KMS-11 (cell line): ENCODE data around the gene KLK3.

ENCODE experiments used
- H2AFZ ChIP-seq: fragments of 200-600 bp; sonication (generic); 2 replicates; pipeline ENCODE4 v1.6.1; 2016; ENCODE audit warnings: antibody characterized with exemption, mixed run types, low read depth
- H3K27ac ChIP-seq: fragments of 200-600 bp; sonication (generic); 2 replicates; pipeline ENCODE4 v1.6.1; 2016; ENCODE audit warnings: mild to moderate bottlenecking, mixed run types
- H3K27me3 ChIP-seq: fragments of 200-600 bp; sonication (generic); 2 replicates; pipeline ENCODE4 v1.6.1; 2017; ENCODE audit warnings: mild to moderate bottlenecking, low read depth, mixed run types, moderate library complexity; ENCODE audit not compliant: insufficient read depth
- H3K36me3 ChIP-seq: fragments of 200-600 bp; sonication (generic); 2 replicates; pipeline ENCODE4 v1.6.1; 2017; ENCODE audit warnings: mild to moderate bottlenecking, mixed run types; ENCODE audit not compliant: insufficient read depth
- H3K4me1 ChIP-seq: fragments of 200-600 bp; sonication (generic); 2 replicates; pipeline ENCODE4 v1.6.1; 2016; ENCODE audit warnings: mild to moderate bottlenecking, low read depth, mixed run types; ENCODE audit not compliant: poor library complexity, severe bottlenecking
- H3K4me2 ChIP-seq: fragments of 200-600 bp; sonication (generic); 2 replicates; pipeline ENCODE4 v1.7.0; 2016; ENCODE audit warnings: mild to moderate bottlenecking, mixed run types
- H3K4me3 ChIP-seq: fragments of 200-600 bp; sonication (generic); IDR thresholded peaks from 2 replicates; pipeline ENCODE4 v1.6.1; 2017; ENCODE audit warnings: low read depth, low read length, mixed read lengths; ENCODE audit not compliant: insufficient read depth
- H3K79me2 ChIP-seq: fragments of 200-600 bp; sonication (generic); 2 replicates; pipeline ENCODE4 v1.6.1; 2016; ENCODE audit warnings: low read depth, mixed run types; ENCODE audit not compliant: insufficient read depth
- H3K9ac ChIP-seq: fragments of 200-600 bp; sonication (generic); 2 replicates; pipeline ENCODE4 v1.6.1; 2016; ENCODE audit warnings: mild to moderate bottlenecking, mixed run types
- H4K20me1 ChIP-seq: fragments of 200-600 bp; sonication (generic); 2 replicates; pipeline ENCODE4 v1.6.1; 2016; ENCODE audit warnings: mild to moderate bottlenecking, mixed run types; ENCODE audit not compliant: insufficient read depth
- CTCF ChIP-seq: fragments of 200-600 bp; sonication (generic); conservative IDR thresholded peaks from 2 replicates; pipeline ENCODE4 v1.6.1; 2017; ENCODE audit warnings: low read depth, mild to moderate bottlenecking, antibody characterized with exemption, low read length, moderate library complexity, mixed read lengths

Gene KLK3

GRCh38 chr19:50897191-50897607 is 42.5 kb downstream of the KLK3 start:
- Histone ChIP-seq H3K79me2 (no peaks in the 10 kb centered on the region), H3K27ac (no peak overlapping the region), H3K4me1 (no peaks in the 10 kb centered on the region), H2AFZ (no peak overlapping the region), H4K20me1 (no peaks in the 10 kb centered on the region), H3K4me2 (no peak overlapping the region), H3K36me3 (no peaks in the 10 kb centered on the region), H3K4me3 (no peak overlapping the region), H3K9ac (no peak overlapping the region), H3K27me3 (no peaks in the 10 kb centered on the region; the same call in 1 of the 2 replicates)
- no peak for TF ChIP-seq CTCF

DNA sequence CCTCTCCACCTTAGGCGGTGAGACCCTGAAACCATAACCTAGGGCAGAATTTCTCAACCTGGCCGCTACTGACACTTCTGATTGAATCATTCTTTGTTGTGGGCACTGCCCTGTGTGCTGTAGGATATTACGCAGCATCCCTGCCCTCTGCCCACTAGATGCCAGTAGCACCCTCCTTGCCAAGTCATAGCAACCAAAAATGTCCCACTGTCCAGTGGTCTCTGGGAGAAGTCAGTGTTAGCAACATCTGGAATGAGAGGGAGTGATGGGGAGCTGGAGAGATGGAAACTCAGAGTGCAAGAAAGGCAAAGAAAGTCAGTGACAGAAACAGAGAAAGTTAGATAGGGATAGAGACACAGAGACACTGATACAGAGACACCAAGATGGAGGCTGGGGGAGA is 42.9 kb downstream of the KLK3 start:
- Histone ChIP-seq H3K9ac (no peak overlapping the region), H2AFZ (no peak overlapping the region), H3K4me3 (no peak overlapping the region), H3K36me3 (no peaks in the 10 kb centered on the region), H4K20me1 (no peaks in the 10 kb centered on the region), H3K27ac (no peak overlapping the region), H3K4me2 (no peak overlapping the region), H3K27me3 (no peaks in the 10 kb centered on the region; the same call in 1 of the 2 replicates), H3K4me1 (no peaks in the 10 kb centered on the region), H3K79me2 (no peaks in the 10 kb centered on the region)
- no peak for TF ChIP-seq CTCF

DNA sequence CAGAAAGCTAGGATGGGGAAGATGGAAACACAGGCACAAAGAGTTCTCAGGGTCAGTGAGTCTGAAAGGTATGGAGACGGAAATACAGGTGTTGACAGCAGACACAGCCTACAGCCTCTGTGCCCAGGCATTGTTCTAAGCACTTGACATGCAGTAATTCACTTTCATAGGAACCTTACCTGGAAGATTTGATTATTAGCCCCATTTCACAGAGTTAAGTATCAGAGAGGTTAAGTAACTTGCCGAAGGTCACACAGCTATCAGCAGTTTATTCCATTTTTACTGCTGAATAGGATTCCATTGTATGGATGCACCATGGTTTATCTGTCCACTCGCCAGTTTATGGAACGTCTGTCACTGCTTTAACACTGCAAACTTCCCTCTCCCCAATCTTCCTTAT is 43.3 kb downstream of the KLK3 start:
- no peak overlapping the region for H3K4me2 ChIP-seq
- no peak overlapping the region for H3K27ac ChIP-seq
- no peak overlapping the region for H3K9ac ChIP-seq
- no peaks in the 10 kb centered on the region; the same call in 1 of the 2 replicates for H3K27me3 ChIP-seq
- H3K36me3 ChIP-seq = no peaks in the 10 kb centered on the region
- H4K20me1 ChIP-seq = no peaks in the 10 kb centered on the region
- TF ChIP-seq CTCF = no peak
- H3K4me3 ChIP-seq = no peak overlapping the region
- H3K4me1 ChIP-seq = no peaks in the 10 kb centered on the region
- no peak overlapping the region for H2AFZ ChIP-seq
- no peaks in the 10 kb centered on the region for H3K79me2 ChIP-seq

- Histone ChIP-seq H4K20me1 (no peaks in the 10 kb centered on the region), H3K27ac (no peak overlapping the region), H3K27me3 (no peaks in the 10 kb centered on the region; the same call in 1 of the 2 replicates), H3K4me3 (no peak overlapping the region), H3K4me1 (no peaks in the 10 kb centered on the region), H2AFZ (no peak overlapping the region), H3K36me3 (no peaks in the 10 kb centered on the region), H3K4me2 (no peak overlapping the region), H3K79me2 (no peaks in the 10 kb centered on the region), H3K9ac (no peak overlapping the region)
- no peak for TF ChIP-seq CTCF
These were observed 44.9 kb downstream of the KLK3 start for GRCh38 chr19:50899569-50899968.
